ENCODE results near the gene SLC25A5. TPM values are rescaled to one million over a fixed set of nuclear protein-coding genes. Genes with fewer than 3 reads are reported as not detected.

SLC25A5 gene
- total and polyA plus RNA-seq, 10 donors, result 146 to 256 (median 232) TPM

- Histone ChIP-seq H3K27ac (no peak overlapping the region), H3K9me3 (no peaks in the 10 kb centered on the region), H3K27me3 (replicated peaks in 1 of 7) (no peaks in the 10 kb centered on the region), H3K36me3 (peaks cover 0 to 21% (median 15%) of the 10 kb centered on the region in 6 donors), H3K4me1 (peaks cover 0 to 7% (median 3%) of the 10 kb centered on the region in 6 donors), H3K4me3 (no peak overlapping the region)
- WGBS, 5 donors, result 81 to 94% (median 90%) methylated on average over 22 to 23 of the region's 23 CpGs
- no peak for DNase-seq
- intact Hi-C loops (cut with DNase I; ENCODE audit: low total_unique reads), result no loop called here
- TF ChIP-seq CTCF (IDR thresholded peaks at IDR 0.05 in 8 of 11, conservative IDR thresholded peaks at IDR 0.05 in 3 of 11) (no peak), POLR2A (IDR thresholded peaks at IDR 0.05) (no peak), POLR2AphosphoS5 (IDR thresholded peaks at IDR 0.05) (no peak)
Measured at GRCh38 chrX:119474615-119475388, 6.6 kb downstream of the SLC25A5 start.

- H3K4me3 ChIP-seq, result no peak overlapping the region
- peaks cover 0 to 14% (median 8%) of the 10 kb centered on the region in 6 donors for H3K36me3 ChIP-seq
- H3K4me1 ChIP-seq, result no peaks in the 10 kb centered on the region
- 70 to 85% (median 79%) methylated on average over 11 of the region's 11 CpGs for WGBS, 5 donors
- DNase-seq, result no peak
- intact Hi-C loops (cut with DNase I; ENCODE audit: low total_unique reads), result no loop called here
- no peak overlapping the region for H3K27ac ChIP-seq
- H3K9me3 ChIP-seq, result no peaks in the 10 kb centered on the region
- no peak for TF ChIP-seq CTCF (IDR thresholded peaks at IDR 0.05 in 8 of 11, conservative IDR thresholded peaks at IDR 0.05 in 3 of 11)
- no peak for TF ChIP-seq POLR2AphosphoS5 (IDR thresholded peaks at IDR 0.05)
- TF ChIP-seq POLR2A (IDR thresholded peaks at IDR 0.05), result no peak
- no peaks in the 10 kb centered on the region for H3K27me3 ChIP-seq (replicated peaks in 1 of 7)
Measured at GRCh38 chrX:119475389-119476101, 7.3 kb downstream of the SLC25A5 start.

GRCh38 chrX:119477812-119478232 is 9.6 kb downstream of the SLC25A5 start:
- H3K27me3 ChIP-seq (replicated peaks in 1 of 7), result no peaks in the 10 kb centered on the region
- H3K4me1 ChIP-seq, result peaks cover 0 to 11% (median 7%) of the 10 kb centered on the region in 6 donors
- no peak for DNase-seq
- H3K36me3 ChIP-seq, result no peaks in the 10 kb centered on the region
- H3K9me3 ChIP-seq, result no peaks in the 10 kb centered on the region
- no peak for TF ChIP-seq POLR2AphosphoS5 (IDR thresholded peaks at IDR 0.05)
- TF ChIP-seq POLR2A (IDR thresholded peaks at IDR 0.05), result no peak
- no peak for TF ChIP-seq CTCF (IDR thresholded peaks at IDR 0.05 in 8 of 11, conservative IDR thresholded peaks at IDR 0.05 in 3 of 11)
- intact Hi-C loops (cut with DNase I; ENCODE audit: low total_unique reads), result no loop called here
- no peak overlapping the region for H3K27ac ChIP-seq
- H3K4me3 ChIP-seq, result no peak overlapping the region
- WGBS, 5 donors, result 42 to 53% (median 51%) methylated on average over 3 of the region's 3 CpGs

GRCh38 chrX:119478504-119478903 is 10.3 kb downstream of the SLC25A5 start:
- H3K27ac ChIP-seq, result no peak overlapping the region
- TF ChIP-seq CTCF (IDR thresholded peaks at IDR 0.05 in 8 of 11, conservative IDR thresholded peaks at IDR 0.05 in 3 of 11) (no peak), POLR2AphosphoS5 (IDR thresholded peaks at IDR 0.05) (no peak), POLR2A (IDR thresholded peaks at IDR 0.05) (no peak)
- WGBS, 5 donors, result 71 to 89% (median 85%) methylated on average over 4 of the region's 4 CpGs
- intact Hi-C loops (cut with DNase I; ENCODE audit: low total_unique reads), result no loop called here
- H3K36me3 ChIP-seq, result no peaks in the 10 kb centered on the region
- DNase-seq, result no peak
- no peaks in the 10 kb centered on the region for H3K9me3 ChIP-seq
- H3K27me3 ChIP-seq (replicated peaks in 1 of 7), result no peaks in the 10 kb centered on the region
- peaks cover 0 to 15% (median 7%) of the 10 kb centered on the region in 6 donors for H3K4me1 ChIP-seq
- no peak overlapping the region for H3K4me3 ChIP-seq
